Skeletal muscle tissue (tissue), 4 donors: ENCODE measurements around the gene PSME3. TPM values are rescaled to one million over a fixed set of nuclear protein-coding genes. Genes with fewer than 3 reads are reported as not detected.
"Not testable (repeated sequence)": the region's sequence is repeated elsewhere in the genome, so short reads cannot be mapped to it uniquely, and the experiment has no call there.

Source experiments
- H3K27ac ChIP-seq: one replicate; pipeline ENCODE4 v1.7.0; 2013; ENCODE audit warnings: mild to moderate bottlenecking, low read depth, low read length, inconsistent platforms
- H3K27me3 ChIP-seq, 3 donors: one replicate each; pipeline ENCODE4 v1.7.0; 2013; ENCODE audit warnings: low read length in 3 of 3; ENCODE audit not compliant: control insufficient read depth in 3 of 3, insufficient read depth in 3 of 3
- H3K36me3 ChIP-seq, 3 donors: one replicate each; pipeline ENCODE4 v1.7.0; 2013; ENCODE audit warnings: low read length in 3 of 3; ENCODE audit not compliant: control insufficient read depth in 3 of 3, insufficient read depth in 3 of 3
- H3K4me1 ChIP-seq, 3 donors: one replicate each; pipeline ENCODE4 v1.7.0; 2013; ENCODE audit warnings: low read length in 3 of 3, mild to moderate bottlenecking in 3 of 3; ENCODE audit not compliant: control insufficient read depth in 3 of 3, insufficient read depth in 3 of 3
- H3K4me3 ChIP-seq, 3 donors: one replicate each; pipeline ENCODE4 v1.7.0; 2013; ENCODE audit warnings: low read length in 3 of 3
- H3K9ac ChIP-seq, 3 donors: one replicate each; pipeline ENCODE4 v1.7.0; 2013; ENCODE audit warnings: low read length in 3 of 3, mild to moderate bottlenecking in 3 of 3, moderate library complexity in 2 of 3, low read depth in 1 of 3
- H3K9me3 ChIP-seq, 3 donors: one replicate each; pipeline ENCODE4 v1.7.0; 2013; ENCODE audit warnings: low read length in 3 of 3; ENCODE audit not compliant: control insufficient read depth in 3 of 3
- total RNA-seq: library from RNA; depleted of rRNA; stranded (reverse); fragments of >200 nt; gene quantifications from one replicate; pipeline ENCODE4 v1.2.3, GENCODE V29; 2014
- donor health status: Osteomylitis.

PSME3 gene
- total RNA-seq, 1 donor from 2014 or later, result 31.8 TPM

DNA sequence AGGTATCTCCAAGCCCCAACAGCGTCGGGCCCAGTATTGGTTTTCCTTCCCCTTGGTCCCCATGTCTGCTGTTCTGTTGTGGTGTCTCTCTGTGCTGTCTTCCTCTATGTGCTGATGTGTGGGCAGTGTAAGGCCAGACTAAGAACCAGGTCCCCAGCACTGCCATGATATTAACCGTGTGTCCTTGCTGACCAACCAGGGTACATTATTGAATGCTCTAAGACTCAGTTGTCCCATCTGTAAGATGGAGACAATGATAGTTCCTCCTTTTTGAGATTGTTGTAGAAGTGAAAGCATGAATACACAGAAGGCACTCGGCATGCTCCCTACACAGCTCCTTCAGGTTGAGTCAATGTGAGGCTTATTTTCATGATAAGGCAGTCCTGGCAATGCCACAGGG is 38.5 kb downstream of the PSME3 start:
- Histone ChIP-seq H3K27ac (no peak overlapping the region), H3K27me3 (peaks cover 0 to under 1% (median 0%) of the 10 kb centered on the region in 3 donors), H3K9ac (no peak overlapping the region), H3K36me3 (no peaks in the 10 kb centered on the region), H3K4me3 (no peak overlapping the region), H3K9me3 (peaks cover 0 to 4% (median 2%) of the 10 kb centered on the region in 3 donors), H3K4me1 (no peaks in the 10 kb centered on the region)

DNA sequence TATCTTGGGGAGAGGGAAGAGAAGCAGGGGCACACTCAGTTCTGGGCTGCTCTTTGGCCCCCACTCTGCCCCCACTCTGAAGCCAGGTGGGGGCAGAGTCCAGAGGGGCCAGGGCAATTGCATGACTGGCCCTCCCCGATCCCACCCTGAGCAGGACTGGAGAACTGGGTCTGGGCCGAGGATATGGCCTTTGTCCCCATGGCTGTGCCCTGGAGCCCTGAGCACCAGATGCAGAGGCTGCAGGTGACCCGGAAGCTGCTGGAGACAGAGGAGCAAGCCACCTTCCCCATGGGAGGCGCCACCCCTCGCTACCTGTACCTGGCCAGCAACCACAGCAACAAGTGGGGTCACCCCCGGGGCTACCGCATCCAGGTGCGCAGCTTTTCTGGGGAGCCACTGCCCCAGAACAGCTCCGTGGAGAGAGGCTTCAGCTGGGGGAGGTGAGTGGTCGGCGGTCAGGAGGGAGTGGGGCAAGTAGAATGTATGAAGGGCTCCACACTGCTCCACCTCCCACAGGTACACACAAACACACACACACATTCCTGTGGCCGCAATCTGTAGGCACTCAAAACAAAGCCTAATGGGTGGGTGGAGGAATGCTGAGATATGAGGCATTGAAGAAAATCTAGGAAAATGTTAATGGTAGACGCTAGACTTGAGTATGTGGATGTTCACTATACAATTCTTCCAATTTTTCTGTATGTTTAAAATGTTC is 39.2 kb downstream of the PSME3 start:
- no peak overlapping the region for H3K4me3 ChIP-seq
- no peak overlapping the region for H3K9ac ChIP-seq
- H3K36me3 ChIP-seq, result no peaks in the 10 kb centered on the region
- peaks cover 0 to 4% (median 2%) of the 10 kb centered on the region in 3 donors for H3K9me3 ChIP-seq
- H3K27me3 ChIP-seq, result peaks cover 0 to 1% (median 0%) of the 10 kb centered on the region in 3 donors
- no peaks in the 10 kb centered on the region for H3K4me1 ChIP-seq
- H3K27ac ChIP-seq, result no peak overlapping the region

DNA sequence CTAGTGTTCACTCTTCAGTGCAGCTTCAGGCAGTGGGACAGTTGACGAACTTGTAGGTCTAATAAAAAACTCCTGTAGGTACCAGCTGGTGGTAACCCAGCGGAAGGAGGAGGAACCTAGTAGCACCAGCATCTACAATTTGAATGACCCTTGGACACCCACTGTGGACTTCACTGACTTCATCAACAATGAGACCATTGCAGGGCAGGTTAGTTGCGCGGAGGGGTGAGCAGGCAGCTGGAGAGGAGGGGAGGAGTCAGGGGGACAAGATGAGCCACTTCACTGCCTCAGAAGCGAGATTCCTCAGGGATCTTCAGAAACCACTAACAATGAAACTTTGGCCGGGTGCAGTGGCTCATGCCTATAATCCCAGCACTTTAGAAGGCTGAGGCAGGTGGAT is 40.1 kb downstream of the PSME3 start:
- H3K4me1 ChIP-seq, result no peaks in the 10 kb centered on the region
- peaks cover 0 to 6% (median 0%) of the 10 kb centered on the region in 3 donors for H3K27me3 ChIP-seq
- no peak overlapping the region for H3K9ac ChIP-seq
- no peak overlapping the region for H3K27ac ChIP-seq
- no peak overlapping the region for H3K4me3 ChIP-seq
- no peaks in the 10 kb centered on the region for H3K36me3 ChIP-seq
- H3K9me3 ChIP-seq, result peaks cover 0 to 4% (median 2%) of the 10 kb centered on the region in 3 donors

DNA sequence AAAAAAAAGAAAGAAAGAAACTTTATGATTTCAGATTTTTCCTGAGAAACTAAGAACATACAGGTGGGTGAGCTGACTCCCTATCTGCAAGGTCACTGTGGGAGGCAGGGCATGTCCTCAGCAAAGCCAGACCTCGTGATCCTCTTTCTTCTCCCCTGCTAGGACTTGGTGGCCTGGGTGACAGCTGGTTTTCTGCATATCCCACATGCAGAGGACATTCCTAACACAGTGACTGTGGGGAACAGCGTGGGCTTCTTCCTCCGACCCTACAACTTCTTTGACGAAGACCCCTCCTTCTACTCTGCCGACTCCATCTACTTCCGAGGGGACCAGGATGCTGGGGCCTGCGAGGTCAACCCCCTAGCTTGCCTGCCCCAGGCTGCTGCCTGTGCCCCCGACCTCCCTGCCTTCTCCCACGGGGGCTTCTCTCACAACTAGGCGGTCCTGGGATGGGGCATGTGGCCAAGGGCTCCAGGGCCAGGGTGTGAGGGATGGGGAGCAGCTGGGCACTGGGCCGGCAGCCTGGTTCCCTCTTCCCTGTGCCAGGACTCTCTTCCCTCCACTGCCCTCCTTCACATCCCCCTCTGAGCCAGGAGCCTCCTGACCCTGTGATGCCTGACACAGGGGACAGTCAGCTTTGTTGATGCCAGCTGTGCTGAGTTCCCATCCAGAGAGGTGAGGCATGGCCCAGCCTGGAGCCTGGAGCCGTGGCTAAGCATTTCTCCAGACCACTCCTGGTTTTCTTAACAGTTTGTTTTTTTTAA is 40.9 kb downstream of the PSME3 start:
- not testable (repeated sequence) for H3K9ac ChIP-seq, H3K9me3 ChIP-seq

DNA sequence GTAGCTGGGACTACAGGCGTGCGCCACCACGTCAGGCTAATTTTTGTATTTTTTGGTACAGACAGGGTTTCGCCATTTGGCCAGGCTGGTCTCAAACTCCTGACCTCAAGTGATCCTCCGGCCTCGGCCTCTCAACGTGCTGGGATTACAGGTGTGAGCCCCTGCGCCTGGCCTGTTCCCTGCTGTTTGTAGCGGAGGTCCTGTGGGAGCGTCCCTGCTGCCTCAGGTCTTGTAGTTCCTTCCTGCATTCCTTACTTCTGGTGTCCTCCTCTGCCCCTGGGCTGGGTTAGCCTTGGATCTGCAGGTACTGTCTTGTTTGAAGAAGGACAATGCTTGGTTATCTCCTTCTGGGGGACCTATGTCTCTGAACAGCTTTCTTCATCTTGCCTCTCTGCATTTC is 43.8 kb downstream of the PSME3 start:
- H3K4me1 ChIP-seq, result no peaks in the 10 kb centered on the region
- H3K36me3 ChIP-seq, result no peaks in the 10 kb centered on the region
- no peak overlapping the region for H3K4me3 ChIP-seq
- H3K9me3 ChIP-seq, result no peaks in the 10 kb centered on the region
- no peak overlapping the region for H3K27ac ChIP-seq
- peaks cover 0 to 11% (median 0%) of the 10 kb centered on the region in 3 donors for H3K27me3 ChIP-seq
- no peak overlapping the region for H3K9ac ChIP-seq

More for the DNA sequence above, 40.9 kb downstream of the PSME3 start:
- peaks cover 0 to 11% (median 0%) of the 10 kb centered on the region in 3 donors for H3K27me3 ChIP-seq
- not testable (repeated sequence) for H3K4me3 ChIP-seq, H3K27ac ChIP-seq, H3K36me3 ChIP-seq, H3K4me1 ChIP-seq

DNA sequence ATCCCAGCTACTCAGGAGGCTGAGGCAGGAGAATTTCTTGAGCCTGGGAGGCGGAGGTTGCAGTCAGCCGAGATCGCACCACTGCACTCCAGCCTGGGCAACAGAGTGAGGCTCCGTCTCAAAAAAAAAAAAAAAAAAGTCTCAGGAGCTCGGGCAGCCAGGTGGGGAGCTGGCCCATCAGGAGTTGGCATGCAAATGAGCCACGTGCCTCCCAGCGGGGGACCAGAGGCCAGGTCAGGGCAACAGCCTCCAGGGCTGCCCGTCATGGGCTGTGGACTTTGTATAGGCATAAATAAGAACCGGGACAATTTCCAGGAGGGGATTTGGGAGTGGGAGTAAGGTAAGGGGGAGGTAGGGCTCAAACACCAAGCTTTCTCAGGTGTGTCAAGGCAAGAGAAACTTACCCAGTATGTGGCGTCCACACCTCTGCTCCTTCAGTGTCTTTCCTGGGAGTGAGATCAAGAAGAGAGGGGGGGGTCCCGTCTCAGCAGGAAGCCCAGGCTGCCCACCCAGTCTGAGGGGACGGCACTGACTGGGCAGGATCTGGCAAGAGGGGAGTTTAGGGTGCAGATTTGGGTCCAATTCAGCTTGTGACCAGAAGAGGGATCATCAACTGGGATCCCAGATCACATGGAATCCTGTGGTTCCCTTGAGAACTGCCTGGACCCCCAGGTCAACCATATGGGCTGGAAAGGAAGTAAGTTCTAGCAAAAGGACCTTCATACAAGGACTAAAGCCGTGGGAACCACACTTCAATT is 45.1 kb downstream of the PSME3 start:
- no peaks in the 10 kb centered on the region for H3K36me3 ChIP-seq
- no peak overlapping the region for H3K4me3 ChIP-seq
- no peaks in the 10 kb centered on the region for H3K9me3 ChIP-seq
- no peaks in the 10 kb centered on the region for H3K4me1 ChIP-seq
- no peak overlapping the region for H3K9ac ChIP-seq
- peaks cover 0 to 11% (median 0%) of the 10 kb centered on the region in 3 donors for H3K27me3 ChIP-seq
- H3K27ac ChIP-seq, result no peak overlapping the region

DNA sequence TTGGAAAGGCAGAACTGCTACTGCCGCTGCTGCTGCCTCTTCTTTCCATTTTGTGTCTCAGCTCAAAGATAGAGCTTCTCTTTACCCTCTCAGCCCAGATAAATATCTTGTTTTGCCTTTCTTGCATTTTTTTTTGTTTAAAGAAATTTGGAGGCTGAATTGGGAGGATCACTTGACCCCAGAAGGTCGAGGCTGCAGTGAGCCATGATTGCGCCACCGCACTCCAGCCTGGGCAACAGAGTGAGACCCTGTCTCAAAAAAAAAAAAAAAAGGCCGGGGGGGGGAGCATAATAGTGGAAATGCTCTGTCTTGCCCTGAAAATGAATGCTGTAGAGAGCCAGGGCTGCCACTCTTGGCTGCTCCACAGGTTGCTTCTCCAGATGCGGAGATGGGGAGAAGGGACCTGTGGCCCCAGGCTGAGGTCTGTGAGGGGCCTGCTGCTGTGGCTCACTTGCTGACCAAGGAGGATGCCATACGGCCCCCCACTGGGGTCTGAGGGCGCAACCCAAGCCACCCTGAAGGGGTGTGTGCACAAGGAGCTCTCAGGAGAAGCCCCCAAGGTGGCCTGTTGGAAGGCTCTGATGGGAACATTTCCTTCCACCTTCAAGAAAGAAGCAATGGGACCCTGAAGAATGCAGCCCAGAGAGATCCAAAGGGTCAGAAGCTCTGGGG is 45.9 kb downstream of the PSME3 start:
- Histone ChIP-seq H3K4me3 (no peak overlapping the region), H3K36me3 (no peaks in the 10 kb centered on the region), H3K27ac (no peak overlapping the region), H3K9me3 (no peaks in the 10 kb centered on the region), H3K27me3 (peaks cover 0 to 11% (median 0%) of the 10 kb centered on the region in 3 donors), H3K9ac (no peak overlapping the region), H3K4me1 (no peaks in the 10 kb centered on the region)

DNA sequence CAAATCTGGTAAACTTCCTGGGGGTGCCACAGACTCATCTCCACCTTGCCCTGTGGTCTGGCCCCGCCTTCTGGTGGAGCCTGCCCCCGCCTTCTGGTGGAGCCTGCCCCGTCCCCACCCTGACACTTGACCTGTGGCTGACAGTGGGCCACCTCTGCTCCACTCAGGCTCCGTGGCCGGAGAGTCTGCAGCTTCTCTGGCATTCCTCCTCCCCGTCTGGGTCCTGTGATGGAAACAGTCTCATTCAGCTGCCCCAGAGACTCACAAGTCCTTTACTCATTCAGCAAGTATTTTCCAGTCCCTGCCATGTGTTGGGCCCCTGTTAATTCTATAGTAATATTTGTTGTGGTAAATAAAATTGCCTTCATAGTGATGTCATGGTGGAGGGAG is 46.4 kb downstream of the PSME3 start:
- Histone ChIP-seq H3K27ac (no peak overlapping the region), H3K27me3 (peaks cover 0 to 11% (median 0%) of the 10 kb centered on the region in 3 donors), H3K9me3 (no peaks in the 10 kb centered on the region), H3K36me3 (no peaks in the 10 kb centered on the region), H3K4me3 (no peak overlapping the region), H3K4me1 (no peaks in the 10 kb centered on the region), H3K9ac (no peak overlapping the region)

DNA sequence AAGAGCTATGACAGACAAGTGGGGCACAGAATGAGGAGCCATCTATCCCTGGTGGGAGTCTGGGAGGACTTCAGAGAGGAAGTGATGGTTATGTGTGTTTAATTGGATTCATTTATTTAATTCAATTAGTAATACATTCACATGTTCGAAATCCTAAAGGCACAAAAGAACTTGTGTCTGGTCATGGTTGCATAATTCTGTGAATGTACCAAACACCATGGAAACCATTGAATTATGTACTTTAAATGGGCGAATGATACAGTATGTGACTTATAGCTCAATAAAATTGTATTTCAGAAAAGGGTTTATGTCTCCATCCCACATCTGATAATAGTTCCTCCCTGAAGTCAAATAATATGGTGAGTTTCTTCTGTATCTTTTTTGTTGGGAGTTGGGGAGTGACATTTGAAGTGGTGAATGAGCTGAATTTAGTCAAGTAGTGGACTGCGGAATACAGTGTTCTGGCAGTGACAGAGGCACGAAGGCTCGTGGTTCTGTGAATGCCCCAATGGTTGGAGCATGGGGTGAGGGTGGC is 47.6 kb downstream of the PSME3 start:
- Histone ChIP-seq H3K4me1 (no peaks in the 10 kb centered on the region), H3K36me3 (no peaks in the 10 kb centered on the region), H3K27me3 (peaks cover 0 to 11% (median 0%) of the 10 kb centered on the region in 3 donors), H3K9me3 (no peaks in the 10 kb centered on the region), H3K27ac (no peak overlapping the region), H3K9ac (no peak overlapping the region), H3K4me3 (no peak overlapping the region)
